ENCODE measurements around the gene CBARP.

CBARP gene

DNA sequence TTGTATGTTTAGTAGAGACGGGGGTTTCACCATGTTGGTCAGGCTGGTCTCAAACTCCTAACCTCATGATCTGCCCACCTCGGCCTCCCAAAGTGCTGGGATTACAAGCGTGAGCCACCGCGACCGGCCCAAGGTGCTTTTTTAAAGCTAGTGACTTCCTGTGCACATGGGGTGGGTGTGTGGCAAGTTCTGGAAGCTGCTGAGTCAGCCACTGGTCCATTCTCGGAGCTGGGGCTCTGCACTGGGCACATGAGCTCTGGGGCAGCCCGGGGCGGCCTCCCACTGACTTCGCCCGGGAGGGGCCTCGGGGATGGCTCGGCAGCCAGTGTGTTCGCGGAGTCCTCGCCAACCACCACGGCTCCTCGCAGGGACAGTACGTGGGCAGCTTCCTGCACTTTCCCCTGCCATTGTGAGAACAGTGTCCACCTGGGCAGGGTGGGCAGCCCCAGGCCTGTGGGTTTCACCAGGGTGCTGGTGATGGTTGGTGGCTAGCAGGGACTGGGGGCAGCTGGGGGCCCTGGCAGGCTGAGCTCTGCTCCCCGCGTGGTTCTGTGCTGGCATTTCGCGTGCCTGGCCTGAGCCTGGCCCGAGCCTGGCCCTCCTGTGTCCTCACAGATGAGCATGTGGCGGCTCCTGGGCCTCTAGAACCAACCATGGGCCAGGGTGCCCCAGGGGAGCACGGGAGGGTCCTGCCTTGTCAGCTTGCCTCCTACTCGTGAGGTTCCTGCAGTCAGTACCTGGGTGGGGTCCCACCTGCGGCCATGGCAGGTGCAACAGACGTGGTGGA lies 12.2 kb downstream of the CBARP start:
- no peak for DNase-seq

- no peak for DNase-seq
Observed at GRCh38 chr19:1224847-1225246, 13.0 kb downstream of the CBARP start.

DNA sequence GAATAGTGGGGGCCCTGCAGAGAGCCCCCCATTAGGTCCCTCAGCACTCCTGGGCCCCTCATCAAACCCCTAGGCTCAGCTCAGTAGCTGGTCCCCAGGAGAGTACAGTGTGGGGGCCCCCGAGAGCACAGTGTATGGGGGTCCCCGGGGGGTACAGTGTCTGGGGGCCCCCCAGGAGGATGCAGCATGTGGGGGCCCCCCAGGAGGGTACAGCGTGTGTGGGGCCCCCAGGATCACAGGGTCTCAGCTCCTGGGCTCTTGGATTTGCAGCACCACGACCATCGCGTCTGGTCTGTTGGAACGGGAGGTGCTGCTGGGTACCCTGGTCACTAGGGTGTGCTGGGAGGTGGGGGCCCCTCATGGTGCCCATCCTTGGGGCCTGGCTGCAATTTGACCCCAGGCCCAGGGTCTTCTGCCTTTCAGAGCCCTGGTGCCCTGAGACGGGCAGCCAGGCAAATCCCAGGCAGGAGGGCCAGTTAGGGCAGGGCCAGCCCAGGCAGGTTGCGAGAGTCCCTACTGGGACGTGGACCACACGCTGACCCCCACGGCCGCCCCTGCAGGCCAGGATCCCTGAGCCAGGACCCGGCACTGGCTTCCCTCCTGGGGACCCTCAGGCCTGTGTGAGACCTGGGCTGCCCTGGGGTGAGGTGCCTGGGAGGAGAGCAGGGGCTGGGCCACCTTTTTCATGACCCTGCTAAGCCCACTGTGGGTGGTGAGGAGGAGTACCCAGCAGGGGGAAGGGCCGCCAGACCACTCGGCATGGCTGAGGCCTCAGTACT lies 13.6 kb downstream of the CBARP start:
- no peak for DNase-seq

- no peak for DNase-seq
Observed at GRCh38 chr19:1223018-1223855, 14.6 kb downstream of the CBARP start.

- DNase-seq = no peak
Observed at GRCh38 chr19:1222394-1222793, 15.4 kb downstream of the CBARP start.

GRCh38 chr19:1221904-1222255 lies 15.9 kb downstream of the CBARP start:
- no peak for DNase-seq

- DNase-seq = no peak
Observed at GRCh38 chr19:1220976-1221903, 16.6 kb downstream of the CBARP start.

- DNase-seq = no peak
Observed at GRCh38 chr19:1220477-1220930, 17.3 kb downstream of the CBARP start.

DNA sequence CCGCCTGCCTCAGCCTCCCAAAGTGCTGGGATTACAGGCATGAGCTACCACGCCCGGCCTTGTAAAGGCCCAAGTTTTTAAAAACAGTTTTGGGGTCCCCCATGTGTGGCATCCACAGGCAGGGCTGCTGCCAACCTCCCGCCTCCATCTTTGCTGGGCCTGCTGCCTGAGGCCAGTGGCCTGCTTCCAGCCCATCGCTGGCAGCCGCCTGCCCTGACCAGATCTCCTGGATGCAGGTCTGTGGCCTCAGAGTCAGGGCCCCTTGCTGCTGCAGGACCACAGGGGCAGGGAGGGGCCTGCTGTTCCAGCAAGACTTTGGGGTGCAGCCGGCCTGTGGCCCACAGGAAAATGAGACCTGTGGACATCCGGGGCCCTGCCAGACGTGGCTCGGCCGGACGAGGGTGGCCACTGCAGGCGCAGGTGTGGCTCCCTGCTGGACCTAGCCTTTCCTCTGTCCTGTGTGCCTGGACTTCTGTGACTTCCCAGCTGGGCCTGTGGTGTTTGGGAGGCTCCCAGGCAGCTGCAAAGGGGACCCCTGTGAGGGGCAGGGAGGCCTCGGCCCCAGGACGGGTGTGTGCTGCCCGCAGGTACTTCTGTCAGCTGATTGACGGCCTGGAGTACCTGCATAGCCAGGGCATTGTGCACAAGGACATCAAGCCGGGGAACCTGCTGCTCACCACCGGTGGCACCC lies 17.9 kb downstream of the CBARP start:
- DNase-seq = no peak

DNA sequence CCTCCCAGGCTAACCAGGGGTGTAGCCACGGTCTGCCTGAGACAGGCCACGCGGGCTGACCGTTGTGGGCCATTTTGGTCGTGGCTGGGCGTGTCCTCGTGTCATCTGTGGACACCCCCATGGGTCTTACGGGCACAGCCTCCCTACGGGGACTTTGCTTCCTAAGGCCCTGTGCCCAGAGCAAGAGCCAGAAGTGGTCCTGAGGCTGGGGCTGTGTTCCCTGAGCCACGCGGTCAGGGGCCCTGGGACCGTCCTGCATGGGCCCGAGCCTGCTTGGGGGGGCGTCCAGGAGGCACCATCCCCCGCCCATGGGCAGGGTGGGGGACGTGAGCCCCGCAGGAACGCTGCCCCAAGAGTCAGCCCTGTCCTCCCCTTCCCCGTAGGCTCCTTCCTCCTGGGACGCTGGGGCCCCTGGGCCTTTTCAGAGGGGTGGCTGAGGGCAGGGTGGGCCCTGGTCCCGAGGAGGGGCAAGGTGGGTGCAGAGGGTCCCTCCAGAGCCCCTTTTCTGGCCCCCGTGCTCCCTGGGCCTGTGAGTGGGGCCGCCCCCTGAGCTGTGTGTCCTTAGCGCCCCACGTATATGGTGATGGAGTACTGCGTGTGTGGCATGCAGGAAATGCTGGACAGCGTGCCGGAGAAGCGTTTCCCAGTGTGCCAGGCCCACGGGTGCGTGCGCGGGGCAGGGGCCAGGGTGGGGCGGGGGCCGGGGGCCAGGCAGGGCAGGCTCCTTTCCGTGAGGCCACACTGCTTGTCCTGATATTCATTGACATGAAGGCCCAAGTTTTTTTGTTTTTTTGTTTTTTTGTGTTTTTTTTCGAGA lies 18.8 kb downstream of the CBARP start:
- no peak for DNase-seq

DNA sequence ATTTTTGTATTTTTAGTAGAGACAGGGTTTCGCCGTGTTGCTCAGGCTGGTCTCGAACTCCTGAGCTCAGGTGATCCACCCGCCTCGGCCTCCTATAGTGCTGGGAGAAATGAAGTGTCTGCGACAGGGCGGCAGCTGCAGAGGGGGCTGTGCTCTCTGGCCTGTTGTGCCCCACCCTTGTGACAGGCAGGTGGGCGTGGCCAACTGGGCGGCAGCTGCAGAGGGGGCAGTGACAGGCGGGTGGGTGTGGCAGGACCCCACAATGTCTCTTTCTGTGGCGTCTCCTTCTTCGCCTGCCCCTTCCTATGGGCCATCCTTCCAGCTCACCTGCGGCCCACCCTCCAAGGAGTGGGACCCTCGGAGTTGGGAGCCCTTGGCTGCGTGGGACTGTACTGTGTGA lies 20.4 kb downstream of the CBARP start:
- no peak for DNase-seq

DNA sequence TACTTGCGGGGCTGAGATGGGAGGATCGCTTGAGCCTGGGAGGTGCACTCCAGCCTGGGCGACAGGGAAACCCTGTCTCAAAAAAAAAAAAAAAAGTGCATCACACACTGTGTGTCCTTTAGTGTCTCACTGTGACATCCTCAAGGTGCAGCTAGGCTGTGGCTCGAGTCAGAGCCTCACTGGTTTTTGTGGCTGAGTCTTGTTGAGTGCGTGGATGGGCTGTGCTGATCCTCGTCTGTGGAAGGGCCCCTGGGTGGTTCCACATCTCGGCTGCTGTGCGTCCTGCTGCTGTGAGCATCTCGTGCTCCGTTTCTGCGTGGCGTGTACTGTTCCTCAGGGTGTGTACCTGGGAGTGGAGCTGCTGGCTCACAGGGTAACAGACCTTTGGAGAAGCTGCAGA lies 21.0 kb downstream of the CBARP start:
- no peak for DNase-seq

GRCh38 chr19:1214862-1215731 lies 22.7 kb downstream of the CBARP start:
- DNase-seq = peak; percentile 68

DNA sequence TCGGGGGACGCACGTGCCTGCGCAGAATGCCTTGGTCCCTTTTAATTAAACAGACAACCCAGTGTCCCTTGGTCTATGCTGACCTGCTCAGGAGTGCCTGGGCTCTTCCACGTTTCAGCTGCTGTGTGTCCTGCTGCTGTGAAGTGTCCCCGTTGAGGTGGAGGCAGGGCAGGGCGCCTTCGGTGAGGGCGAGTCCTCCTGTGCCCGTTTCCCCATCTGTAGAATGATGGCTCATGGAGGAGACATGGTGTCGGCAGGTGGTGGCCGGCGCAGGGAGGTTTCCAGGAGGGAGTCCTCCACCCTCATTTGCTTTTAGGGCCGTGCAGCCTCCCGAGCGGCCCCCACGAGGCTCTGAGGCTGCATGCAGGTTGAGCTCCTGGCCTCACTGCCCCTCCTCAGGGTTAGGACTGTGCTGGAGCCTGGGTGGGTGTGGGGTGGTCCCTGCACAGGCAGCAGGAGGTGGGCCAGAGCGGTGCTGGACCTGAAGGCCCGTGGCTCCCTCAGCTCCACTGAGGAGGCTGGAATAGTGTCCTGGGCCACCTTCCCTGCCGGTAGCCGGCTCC lies 23.4 kb downstream of the CBARP start:
- no peak for DNase-seq

GRCh38 chr19:1213391-1214286 lies 24.2 kb downstream of the CBARP start:
- DNase-seq = peak; percentile 53

DNA sequence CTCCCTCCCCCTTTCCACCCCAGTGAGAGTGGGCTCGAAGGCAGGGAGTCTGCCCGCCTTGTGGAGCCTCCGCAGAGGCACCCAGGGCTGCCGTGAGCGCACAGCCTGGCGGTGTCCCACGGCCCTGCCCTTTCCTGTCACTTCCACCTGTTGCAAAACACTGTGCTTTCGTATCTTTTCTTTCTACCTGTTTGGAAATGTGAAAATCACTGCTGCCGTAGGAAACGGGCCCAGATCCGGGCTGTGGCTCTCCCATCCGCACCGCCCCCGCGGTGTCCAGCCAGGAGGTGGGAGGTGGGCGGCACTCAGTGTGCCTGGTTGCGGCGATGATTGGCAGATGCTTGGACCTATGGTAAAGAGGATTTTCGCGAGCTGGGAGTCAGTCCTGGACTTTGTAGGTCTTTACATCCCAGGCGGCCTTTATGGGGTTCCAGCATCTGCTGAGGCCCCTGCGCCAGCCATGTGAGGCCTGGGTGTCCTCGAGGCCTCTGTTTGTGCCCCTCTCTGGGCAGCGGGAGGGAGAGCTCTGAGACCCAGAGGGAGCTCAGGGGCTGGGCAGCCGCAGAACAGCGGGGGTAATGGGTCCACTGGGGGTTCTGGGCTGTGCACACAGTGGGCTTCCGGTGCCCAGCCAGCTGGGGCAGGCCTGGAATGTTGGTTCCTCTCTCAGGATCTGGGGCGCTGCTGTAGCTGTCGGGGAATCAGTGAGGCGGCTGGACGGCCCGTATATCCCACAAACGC lies 26.1 kb downstream of the CBARP start:
- peak; percentile 69 for DNase-seq

DNA sequence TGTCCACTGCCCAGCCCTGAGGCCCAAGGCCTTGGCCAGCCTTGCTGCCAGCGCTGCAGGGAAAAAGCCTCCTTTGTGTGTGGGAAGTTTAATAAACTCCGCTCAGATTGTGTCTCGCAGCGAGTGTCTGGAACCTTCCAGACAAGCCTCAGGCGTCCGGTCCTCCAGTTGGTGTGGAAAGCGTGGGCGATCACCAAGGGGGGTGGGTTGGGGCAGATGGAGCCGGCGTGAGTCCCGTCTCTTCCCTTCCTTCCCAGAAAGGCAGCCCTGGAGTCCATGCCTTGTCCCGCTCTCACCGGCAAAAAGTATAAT lies 27.6 kb downstream of the CBARP start:
- DNase-seq = no peak

GRCh38 chr19:1208830-1209229 lies 29.0 kb downstream of the CBARP start:
- DNase-seq = peak; percentile 40

Measured in NCI-H226 (cell line).